NCI-H748 (cell line): Measurements from ENCODE around the gene CISH.

Source experiments
- DNase-seq: peaks from one replicate; lab custom pipeline; 2025; ENCODE audit not compliant: unreplicated experiment; lab: John Stamatoyannopoulos, UW

Gene CISH

DNA sequence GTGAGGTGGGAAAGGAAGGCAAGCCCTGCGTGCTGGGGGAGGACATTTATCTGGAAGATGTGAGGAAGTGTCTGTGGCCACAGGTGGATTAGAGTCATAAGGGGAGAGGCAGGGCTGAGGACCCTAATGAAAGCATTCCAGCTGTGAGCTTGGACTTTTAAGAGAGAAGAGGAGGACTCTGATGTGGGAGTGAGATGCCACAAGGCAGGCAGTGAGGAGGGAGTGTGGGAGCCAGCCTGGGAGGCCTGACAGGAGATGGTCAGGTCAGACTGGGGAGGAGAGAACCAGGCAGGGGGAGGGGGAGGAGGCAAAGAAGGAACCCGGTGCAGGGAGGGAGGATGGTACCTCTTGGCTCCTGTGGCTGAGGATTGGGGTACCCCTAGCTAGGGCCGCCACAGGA is 26.4 kb upstream of the CISH start:
- DNase-seq, result no peak

DNA sequence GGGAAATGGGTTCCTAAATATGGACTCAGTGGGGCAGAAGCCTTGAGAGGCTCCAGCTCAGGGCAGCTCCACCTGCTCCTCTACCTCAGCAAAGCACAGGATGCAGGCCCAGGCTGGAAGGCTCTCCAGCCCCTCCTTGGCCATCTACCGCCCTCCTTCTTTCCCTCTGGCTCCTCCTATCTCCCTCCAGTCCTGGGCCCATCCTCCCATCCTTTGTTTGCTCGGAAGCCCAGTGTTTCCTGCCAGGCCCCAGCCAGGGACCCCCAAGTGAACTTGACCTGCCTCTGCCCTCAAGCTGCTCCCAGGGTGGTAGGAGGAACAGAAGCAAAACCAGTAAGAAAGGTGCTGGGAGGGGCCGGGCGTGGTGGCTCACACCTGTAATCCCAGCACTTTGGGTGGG is 25.4 kb upstream of the CISH start:
- no peak for DNase-seq

DNA sequence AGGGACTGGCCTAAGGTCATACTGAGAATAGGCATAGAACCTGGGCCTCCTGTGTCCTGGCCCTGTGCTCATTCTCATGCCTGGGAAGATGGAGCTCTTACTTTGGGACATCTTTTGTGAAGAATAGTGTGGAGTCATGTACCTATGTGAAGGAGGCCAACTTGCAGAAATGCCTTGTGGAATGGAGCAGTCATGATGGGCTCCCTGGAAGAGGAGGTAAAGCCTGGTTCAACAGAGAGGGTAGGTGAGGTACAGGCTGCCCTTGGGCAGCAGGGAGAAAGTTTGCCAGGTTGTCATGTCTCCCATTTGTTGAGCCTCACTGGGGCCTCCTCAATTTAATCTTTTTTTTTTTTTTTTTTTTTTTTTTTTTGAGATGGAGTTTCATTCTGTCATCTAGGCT is 23.5 kb upstream of the CISH start:
- no peak for DNase-seq

DNA sequence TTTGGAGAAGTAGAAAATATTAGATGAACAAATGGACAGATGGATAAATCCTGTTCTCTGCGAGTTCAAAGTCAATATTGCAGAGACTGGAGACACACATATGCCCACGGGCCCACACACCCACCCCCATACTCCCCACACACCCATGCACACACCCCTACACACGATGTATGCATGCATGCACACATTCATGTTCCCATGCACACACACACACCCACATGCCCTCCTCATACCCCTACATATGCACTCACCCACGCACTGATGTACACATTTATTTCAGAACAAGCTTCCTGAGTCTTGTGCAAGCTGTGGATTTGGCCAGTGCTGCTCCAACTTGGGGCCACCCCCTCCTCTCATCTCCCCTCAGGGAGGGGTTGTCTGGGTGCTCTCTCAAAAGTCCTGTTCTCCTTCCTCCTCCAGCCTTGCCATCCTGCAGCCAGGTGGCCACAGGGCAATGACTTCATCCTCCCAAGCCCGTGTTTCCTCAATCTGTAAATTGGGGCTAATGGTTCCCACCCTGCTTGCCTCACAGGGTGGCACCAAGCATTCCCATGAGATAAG is 21.7 kb upstream of the CISH start:
- no peak for DNase-seq

DNA sequence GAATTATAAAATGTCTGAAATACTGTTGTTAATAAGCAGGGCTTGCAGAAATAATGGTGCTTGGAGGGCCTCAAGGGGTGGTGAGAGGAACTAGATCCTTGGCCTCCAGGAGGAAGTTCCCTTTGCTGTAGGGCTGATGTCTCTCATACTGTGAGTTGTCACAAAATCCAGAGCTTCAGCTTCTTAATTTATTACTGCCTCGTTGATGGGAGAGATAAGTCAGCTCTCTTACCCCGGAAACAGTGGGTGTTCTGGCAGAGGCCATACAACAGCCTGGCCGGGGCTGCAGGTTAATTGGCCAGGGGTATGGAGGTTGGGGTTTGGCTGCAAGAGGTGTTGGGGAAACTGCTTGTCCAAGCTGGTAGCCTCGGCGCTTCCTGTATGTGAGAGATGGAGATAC is 20.9 kb upstream of the CISH start:
- no peak for DNase-seq

DNA sequence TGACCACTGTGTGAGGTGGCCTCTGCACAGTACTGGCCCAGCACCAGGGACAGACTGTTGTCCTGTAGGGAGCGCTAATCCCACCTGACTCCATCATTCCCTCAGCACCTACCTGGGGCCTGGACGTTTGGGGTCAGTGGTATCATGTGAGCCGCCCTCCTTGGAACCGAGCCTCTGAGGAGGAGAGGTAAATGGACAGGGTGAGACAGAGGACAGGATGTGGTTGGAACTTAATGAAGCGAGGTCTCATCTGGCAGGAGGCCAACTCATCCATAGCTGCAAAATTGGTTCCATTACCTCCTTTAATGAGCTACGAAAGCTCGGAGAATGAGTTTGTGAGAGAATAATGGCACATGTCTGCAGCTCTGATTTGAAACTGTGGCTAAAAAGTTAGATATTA is 19.3 kb upstream of the CISH start:
- peak; percentile 82 for DNase-seq

DNA sequence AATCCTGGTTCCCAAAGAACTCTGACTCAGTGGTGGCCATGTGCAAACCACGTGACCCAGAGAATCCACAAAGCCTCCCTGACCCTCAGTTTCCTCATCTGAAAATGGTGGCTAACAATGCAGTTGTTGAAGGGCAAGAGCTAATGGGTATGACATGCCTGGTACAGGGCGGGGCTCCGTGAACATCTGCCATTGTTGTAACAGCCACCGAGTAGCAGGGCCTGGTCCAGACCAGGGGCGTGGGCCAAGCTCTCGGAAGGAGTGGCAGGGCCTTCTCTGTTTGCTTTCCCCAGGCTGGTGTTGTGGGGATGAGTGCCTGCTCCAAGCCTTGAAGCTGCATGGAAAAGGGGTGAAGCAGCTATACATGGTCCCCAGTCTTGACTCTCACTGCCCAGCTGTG is 18.8 kb upstream of the CISH start:
- DNase-seq, result peak; percentile 45

DNA sequence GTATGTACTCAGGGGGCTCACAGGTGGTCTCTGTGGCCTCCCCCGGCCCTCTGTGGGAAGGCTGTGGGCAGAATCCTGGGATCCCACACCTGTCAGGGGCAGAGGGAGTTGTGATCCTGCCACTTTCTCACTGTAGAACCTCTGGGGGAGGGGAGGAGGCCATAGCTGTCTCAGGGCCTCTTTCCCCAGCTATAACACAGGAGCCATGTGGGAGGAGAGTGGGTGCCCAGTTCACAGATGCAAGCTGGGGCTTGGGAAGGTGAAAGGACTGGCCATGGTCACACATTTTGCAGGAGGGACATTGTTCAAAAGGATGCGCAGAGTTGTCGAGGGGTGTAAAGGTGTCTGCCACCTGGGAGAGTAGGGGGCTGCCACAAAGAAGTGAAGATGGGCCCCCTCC is 17.0 kb upstream of the CISH start:
- no peak for DNase-seq

DNA sequence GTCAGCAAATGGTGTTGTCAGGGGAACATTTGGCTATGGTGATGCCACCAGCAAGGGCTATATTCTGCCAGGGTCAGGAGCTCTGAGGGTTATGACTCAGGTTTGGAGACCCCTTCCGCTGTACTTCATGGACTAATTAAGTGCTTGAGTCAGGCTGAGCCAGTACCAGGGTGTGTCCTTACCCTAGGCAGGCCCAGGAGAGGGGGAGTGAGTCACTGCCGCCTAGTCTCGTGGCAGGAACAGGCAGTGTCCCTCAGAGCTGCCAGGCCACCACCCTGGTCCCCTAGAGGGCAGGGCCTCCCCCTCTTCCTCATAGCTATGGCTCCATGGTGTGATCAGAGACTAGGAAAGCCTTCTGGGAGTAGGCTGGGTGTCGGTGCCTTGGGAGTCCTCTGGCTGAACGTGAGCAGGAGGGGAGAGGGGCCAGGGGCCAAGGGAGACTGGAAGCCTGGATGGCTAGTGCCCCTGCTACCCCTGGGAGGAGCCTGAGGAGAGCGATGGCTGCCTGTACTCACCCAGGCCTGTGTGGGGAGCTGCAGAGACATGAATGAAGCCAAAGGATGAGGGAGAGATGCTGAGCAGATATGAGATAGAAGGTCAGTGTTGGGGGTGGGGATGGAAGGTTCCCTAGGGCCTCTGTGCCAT is 16.0 kb upstream of the CISH start:
- DNase-seq, result peak; percentile 7

DNA sequence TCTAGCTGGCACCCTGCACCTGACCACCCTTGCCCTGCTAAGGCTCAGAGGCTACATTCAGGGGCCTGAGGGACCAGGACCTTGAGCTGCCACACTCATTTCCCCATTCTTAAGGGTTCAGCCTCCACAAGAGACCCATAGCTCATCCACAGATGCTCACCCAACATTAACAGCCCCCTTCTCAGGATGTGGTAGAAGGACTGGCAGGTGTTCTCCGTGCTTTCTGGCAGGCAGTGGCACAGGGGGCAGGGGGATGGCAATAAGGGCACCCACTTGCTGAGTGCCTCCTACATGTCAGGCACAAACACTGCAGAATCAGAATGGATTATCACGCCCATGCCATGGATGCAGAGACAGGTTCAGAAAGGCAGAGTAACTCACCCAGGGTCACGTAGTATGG is 14.8 kb upstream of the CISH start:
- no peak for DNase-seq

DNA sequence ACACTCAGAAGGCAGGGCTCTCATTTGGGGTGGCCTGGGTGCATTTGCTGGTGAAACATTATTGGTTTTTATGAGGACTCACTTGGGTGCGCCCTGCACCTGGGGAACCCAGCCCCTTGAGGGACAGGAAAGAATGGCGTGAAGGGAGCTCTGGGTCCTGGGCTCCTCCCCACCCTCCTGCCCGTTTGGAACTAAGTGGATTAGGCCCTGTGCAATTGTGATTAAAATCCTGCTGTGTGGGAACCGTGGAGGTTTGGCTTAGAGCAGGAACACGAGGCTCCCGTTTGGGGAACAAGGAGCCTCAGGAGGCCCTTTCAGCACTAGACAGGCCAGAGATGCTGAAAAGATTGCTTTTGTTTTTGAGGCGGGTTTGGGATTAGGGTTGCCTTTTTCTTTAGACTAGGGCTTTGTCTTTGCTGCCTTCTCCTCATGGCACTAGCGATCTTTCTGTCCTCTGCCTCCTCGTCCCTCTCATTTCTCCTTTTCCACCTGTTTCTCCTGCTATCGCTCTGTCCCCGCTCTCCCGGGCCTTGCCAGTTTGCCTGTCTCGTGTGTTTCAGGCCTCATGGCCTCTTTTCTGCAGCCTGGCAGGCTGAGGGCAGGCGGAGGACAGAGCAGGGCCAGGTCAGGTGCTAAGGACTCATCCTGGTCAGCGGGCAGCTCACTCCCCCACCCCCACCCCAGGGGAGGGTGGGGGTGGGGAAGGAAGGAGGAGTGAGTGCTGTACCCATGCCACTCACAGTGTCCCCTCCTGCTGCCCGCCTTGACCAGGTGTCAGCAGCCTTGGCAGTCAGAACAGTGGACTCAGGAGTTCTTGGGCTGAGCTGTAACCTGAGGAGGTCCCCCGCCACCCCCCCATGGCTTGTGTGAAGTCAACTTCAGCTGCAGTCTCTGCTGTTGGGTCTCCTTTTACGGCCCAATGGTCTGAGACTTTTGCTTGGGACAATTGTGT is 13.9 kb upstream of the CISH start:
- no peak for DNase-seq

DNA sequence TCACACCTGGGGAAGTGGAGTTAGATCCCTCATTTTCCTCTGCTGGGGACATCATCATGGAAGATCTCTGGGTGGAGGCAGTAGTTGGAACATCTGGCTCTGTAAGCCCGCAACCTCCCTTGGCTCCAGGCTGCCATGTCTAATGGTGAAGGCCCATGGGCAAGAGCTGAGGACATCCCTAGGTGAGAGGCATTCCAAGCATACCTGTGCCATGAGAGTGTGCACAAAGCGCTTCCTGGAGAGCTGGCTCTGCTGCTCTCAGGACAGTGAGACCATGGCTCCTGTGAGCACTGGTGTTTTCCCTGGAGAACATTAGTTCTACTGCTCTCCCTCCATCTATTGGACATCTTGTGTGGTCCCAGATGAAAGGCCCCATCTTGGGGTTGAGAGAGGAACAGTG is 13.1 kb upstream of the CISH start:
- no peak for DNase-seq

DNA sequence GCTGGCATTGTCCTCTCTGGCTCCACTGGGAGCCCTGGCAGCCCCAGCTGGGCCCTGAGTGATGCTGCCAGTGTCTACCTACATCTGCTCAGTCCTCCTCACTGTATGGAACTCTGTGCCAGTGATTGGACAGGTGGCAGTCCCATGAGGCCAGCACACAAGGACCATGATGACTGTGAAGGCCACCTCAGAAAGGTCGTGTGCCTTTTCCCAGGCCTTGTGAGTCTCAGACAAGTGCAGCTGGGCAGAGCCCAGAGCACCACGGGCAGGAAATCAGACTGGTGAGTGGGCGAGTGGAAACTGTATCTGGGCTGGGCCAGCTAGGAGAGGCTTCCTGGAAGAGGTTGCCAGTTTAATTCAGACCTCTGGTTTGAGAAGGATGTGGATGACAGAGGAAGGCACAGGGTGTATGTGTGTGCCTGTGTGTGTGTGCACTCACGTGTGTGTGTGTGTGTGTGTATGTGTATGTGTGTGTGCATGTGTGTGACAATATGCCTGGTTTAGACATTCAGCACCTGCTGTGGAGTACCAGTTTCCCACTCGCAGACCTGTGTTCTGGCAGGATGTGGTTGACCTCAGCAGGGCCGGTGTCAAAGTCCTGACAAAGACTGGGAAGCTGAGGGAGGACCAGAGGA is 12.4 kb upstream of the CISH start:
- no peak for DNase-seq

DNA sequence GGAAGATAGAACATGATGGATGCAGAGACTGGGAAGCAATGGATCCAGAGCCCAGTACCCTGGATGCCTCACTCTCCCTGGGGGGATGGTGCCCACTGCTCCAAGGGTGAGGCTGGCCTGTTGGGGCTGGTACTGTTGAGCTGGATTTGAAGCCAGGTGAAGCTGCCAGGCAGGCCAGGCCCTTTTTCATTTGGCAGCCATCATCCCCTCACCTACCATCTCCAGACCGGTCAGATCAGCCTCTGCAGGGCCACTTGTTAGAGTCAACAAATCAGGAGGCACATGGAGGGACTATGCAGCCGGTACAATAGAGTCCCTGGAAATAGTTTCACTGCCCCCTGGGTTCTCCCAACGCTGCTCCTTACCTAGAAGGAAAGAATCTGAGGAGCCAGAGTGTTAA is 11.3 kb upstream of the CISH start:
- no peak for DNase-seq

DNA sequence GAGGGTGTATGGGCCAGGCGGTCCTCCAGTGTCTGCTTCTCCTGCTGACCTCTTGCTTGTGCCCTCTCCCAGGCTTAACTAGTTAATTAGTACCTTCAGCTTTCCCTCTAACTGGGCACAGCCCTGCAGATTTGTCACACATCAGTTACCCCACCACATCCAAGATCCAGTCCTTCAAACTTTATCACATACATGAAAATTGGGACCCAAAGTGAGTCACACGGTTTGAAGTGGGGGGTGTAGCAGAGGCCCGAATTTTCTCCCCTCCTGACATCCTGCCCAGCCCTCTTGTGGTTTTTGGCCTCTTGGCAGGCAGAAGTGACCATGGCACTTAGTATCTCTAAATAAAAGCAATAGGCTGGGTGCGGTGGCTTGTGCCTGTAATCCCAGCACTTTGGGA is 9.2 kb upstream of the CISH start:
- DNase-seq, result no peak

DNA sequence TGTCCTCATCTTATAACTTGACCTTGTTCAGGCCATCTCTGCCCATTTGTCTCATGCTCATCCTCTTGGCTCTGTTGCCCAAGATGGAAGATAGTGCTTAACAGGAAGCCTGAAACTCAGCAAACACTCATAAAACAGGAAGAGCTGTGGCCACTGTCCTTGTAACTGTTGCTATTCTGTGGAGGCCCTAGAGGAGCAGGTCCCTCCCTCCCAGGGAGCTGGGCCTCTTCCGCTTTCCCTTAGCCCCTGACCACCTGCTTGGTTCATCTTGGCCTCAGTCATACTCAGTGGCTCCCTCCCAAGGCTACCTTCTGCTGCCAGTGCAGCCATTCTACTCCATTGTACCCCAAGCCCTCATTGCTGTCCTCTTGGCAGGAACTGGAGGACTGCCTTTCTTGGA is 8.8 kb upstream of the CISH start:
- no peak for DNase-seq

DNA sequence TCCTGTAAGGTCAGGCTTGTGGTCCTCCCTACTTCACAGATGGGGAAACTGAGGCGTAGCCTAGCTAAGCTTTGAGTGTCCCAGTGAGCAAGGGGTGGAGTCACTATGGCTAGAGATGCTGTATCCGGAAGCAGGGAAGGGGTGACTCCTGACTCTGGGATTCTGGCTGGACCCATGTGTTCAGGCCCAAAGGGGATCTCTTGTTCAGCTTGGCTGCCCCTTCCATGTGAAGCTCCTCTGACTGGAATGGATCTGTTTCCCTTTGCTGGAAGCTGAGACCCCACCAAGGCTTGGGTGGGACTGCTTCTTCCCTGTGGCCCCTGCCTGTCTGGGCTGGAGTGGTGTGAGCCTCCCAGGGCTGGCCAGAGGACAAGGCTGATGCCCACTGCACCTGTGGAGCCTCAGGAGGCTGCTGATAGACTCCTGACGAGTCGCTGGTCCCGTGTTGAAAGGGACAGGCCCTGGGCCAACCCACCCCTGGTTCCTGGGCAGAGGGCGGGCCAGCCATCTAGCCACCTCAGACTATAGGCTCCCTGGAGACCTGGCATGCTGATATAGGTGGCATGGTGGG is 6.4 kb upstream of the CISH start:
- DNase-seq, result no peak

DNA sequence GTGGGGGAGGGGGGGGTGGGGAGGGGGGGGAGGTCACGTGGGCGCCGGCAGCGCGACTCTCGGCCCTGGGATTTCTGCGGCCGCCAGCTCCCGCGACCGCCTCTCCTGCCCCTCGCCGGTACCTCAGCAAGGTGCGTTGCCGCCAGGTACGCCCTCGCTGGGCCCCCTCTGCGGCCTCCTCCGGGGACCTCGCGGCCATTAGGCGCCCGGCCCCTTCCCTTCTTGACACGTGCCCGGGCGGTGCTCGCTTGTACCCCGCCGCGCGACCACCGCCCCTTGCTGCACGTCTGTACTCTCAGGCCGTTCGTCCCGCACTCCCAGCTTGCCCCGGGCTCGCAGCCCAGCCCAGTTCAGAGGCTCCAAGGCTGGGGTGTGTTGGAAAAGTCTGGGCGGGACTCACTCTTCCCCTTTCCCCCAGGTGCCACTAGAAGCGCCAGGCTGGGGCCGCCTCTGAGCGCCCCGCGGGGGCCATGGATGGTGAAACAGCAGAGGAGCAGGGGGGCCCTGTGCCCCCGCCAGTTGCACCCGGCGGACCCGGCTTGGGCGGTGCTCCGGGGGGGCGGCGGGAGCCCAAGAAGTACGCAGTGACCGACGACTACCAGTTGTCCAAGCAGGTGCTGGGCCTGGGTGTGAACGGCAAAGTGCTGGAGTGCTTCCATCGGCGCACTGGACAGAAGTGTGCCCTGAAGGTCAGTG is 5.7 kb upstream of the CISH start, which contains the start of gene MAPKAPK3:
Gene MAPKAPK3, plus strand, starts transcription at position 56 of the 696 bp plus-strand sequence. Its CDS starts 415 bp downstream, at position 471.
- DNase-seq, result peak; percentile 41

DNA sequence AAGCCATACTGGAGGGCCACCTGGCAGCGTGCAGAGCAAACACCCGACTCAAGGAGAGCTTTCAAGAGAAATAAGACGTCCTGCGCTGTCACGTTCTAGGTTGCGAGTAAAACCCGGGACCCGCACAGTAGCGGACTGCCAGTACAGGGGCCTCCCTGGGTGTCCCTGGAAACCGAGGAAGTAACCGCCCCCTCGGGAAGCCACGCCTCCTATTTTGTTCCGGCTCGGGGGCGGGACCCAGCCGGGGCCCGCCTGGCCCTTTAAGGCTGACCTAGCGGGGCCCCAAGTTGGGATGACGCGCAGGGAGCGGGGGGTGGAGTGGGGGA is 5.2 kb upstream of the CISH start:
- peak; percentile 82 for DNase-seq

DNA sequence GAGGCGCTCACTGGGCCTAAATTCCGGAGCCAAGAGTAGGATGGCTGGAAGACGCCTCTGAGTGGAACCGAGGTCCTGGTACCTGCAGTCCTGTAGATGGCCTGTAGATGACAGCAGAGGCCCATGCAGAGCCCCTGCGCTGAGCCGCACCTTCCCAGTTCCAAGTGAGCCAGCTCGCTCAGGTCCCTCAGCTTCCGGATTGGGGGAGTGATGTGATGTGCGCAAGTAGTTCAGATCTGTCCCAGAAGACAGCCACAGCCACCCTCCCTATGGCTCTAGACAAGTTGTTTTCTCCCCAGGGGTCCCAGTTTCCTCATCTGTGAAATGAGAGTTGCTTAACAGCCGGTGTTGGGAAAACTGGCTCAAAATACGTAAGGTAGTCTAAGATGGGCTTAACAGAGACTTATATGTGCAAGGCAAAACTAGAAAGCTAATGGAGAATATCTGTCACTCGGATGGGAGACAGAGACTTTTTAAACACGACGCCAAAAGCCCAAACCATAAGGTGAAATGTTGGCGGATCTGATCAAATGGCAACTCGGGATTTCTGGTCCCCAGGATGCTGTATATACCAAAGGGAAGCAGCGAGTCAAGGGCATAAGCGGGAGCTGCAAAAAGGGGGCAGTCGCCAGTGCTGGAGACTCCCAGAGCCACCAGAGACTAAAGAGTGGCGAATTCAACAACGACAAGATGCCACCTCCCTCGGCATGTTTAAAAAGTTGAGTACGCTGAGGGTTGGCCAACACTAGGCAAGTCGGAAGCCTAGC is 4.6 kb upstream of the CISH start:
- peak; percentile 80 for DNase-seq
